KOPT-K1 (cell line): ENCODE measurements around the gene LAMC2.
"Not testable (repeated sequence)": the region's sequence is repeated elsewhere in the genome, so short reads cannot be mapped to it uniquely, and the experiment has no call there.

Experiments used
- H3K27ac ChIP-seq: fragments of 200-600 bp; sonication (generic); 2 replicates; pipeline ENCODE4 v1.5.1; 2016; ENCODE audit warnings: antibody characterized with exemption, mild to moderate bottlenecking, low read depth, low read length; ENCODE audit not compliant: poor library complexity, severe bottlenecking
- H3K36me3 ChIP-seq: fragments of 200-600 bp; sonication (generic); 2 replicates; pipeline ENCODE4 v1.5.1; 2017; ENCODE audit warnings: antibody characterized with exemption, mild to moderate bottlenecking, low read length, moderate library complexity; ENCODE audit not compliant: insufficient read depth
- H3K9me3 ChIP-seq: fragments of 200-600 bp; sonication (generic); 2 replicates; pipeline ENCODE4 v1.5.1; 2017; ENCODE audit warnings: antibody characterized with exemption, low read length, mild to moderate bottlenecking; ENCODE audit not compliant: insufficient read depth, poor library complexity, severe bottlenecking

LAMC2 gene

DNA sequence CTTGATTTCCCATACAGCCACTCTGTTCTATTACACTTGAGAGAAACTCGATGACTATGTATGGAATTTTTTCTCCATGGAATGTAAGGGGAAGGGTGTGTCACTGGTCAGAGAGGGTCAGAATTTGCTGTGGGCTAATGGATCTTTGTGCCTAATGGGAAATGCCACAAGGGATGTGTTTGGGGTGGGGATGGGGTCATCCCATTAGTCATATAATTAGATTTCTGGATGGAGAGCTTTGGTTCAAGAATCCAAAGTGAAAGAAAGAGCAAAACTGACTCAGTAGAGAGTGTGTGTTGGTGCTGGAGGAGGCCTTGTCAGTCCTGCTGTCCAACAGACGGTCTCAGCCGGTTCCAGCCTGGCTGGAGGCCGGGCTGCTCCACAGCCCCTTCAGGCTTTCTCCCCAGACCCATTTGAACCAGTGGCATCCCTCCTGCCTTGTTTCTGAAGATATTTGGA is 86.4 kb downstream of the LAMC2 start:
- Histone ChIP-seq H3K9me3 (no peaks in the 10 kb centered on the region), H3K27ac (no peak overlapping the region)

DNA sequence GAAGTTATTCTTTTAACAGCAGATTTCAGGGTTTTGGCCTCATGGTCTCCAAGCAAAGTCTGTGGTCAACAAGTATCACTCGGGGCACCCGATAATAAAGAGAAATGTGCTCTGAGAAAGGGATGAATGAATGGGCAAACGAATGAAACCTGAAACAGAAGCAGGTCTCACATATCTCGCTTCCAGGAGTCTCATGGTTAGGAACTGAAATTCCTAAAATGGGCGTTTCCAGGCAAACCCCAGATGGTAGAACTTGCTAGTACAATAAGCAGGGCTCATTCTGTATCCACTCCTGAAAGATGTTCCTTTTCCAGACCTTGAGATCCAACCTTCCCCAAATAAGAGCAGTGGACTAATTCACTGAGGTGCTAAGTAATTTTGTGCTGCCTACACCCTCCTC is 87.2 kb downstream of the LAMC2 start:
- H3K27ac ChIP-seq = no peak overlapping the region
- no peaks in the 10 kb centered on the region for H3K9me3 ChIP-seq
- H3K36me3 ChIP-seq = no peaks in the 10 kb centered on the region

More for the DNA sequence above, 86.4 kb downstream of the LAMC2 start:
- no peaks in the 10 kb centered on the region for H3K36me3 ChIP-seq

DNA sequence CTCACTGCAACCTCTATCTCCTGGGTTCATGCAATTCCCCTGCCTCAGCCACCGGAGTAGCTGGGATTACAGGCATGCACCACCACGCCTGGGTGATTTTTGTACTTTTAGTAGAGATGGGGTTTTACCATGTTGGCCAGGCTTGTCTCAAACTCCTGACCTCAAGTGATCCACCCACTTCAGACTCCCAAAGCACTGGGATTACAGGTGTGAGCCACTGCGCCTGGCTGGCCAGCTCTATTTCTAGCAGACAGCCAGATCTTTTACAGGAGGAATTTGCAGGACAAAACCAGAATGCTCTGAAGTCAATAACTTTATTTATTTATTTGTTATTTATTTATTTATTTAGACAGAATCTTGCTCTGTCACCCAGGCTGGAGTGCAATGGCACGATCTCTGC is 87.9 kb downstream of the LAMC2 start:
- not testable (repeated sequence) for H3K36me3 ChIP-seq, H3K27ac ChIP-seq, H3K9me3 ChIP-seq

DNA sequence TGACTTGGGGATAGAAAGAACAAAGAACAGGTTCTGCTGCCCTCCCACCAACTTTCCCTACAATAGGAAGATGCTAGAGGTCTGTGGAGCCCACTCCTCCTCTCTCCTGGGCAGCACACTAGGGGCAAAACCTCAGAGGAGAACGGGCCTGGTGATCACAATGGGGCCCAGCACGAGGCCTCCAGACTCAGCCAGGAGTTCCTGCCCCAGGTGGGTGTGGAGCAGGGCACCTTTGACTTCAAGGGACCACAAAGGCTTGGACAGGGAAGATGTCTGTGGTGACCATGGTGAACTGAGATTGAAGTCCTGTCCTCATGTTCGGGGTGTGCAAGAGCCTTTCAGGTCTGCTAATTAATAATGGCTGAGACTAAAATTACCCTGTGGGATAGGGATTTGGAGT is 88.8 kb downstream of the LAMC2 start:
- Histone ChIP-seq H3K36me3 (no peaks in the 10 kb centered on the region), H3K9me3 (no peaks in the 10 kb centered on the region), H3K27ac (no peak overlapping the region)

DNA sequence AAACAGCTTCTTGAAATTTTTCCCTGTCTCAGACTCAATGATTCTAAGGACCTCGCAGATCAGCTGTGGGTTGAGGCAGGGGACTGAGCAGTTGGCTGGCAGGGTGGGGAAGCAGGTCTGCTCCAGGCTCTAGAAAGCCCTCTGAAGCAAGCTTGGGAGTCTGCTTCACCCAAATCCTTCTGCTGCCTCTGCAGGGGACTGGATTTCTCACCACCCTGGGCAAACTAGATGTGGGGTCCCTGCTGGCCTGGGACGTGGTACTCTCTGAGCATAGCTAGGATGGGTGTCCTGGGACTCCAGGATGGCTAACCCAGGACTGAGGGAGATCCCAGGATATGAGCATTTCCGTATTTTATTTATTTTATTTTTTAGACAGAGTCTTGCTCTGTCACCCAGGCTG is 89.3 kb downstream of the LAMC2 start:
- H3K27ac ChIP-seq = no peak overlapping the region
- H3K36me3 ChIP-seq = no peaks in the 10 kb centered on the region
- H3K9me3 ChIP-seq = no peaks in the 10 kb centered on the region

DNA sequence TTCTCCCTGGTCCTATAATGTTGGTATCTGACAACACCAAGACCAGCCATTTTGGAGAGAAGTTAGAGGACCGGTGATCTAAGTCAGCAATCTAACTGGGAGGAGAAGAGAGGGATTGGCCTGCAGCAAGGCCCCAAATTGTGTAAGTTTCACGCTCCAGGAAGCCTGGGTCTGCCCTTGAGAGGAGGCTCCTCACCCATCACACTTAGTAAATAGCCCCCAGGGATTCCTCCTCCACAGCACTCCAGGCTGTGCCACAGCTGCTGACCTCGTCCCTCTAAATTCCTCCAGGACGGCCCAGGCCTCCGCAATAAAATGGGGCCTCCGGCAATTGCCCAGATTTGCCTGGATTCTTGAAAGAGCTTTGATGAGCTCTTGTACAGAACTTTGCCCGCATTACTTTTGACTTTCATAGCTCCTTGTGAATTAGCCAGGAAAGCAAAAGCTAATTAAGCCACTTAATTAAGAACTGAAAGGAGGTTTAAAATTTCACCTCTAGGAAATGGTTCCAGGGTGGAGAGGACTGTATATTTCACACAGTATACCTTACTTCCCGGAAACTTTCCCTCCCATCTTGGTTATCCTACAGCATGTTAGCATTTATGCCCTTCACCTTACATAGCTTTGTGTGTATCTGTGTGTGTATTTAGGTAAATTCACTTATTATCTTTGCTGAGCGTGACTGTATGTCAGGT is 90.5 kb downstream of the LAMC2 start:
- H3K36me3 ChIP-seq = no peaks in the 10 kb centered on the region
- no peak overlapping the region for H3K27ac ChIP-seq
- no peaks in the 10 kb centered on the region for H3K9me3 ChIP-seq

DNA sequence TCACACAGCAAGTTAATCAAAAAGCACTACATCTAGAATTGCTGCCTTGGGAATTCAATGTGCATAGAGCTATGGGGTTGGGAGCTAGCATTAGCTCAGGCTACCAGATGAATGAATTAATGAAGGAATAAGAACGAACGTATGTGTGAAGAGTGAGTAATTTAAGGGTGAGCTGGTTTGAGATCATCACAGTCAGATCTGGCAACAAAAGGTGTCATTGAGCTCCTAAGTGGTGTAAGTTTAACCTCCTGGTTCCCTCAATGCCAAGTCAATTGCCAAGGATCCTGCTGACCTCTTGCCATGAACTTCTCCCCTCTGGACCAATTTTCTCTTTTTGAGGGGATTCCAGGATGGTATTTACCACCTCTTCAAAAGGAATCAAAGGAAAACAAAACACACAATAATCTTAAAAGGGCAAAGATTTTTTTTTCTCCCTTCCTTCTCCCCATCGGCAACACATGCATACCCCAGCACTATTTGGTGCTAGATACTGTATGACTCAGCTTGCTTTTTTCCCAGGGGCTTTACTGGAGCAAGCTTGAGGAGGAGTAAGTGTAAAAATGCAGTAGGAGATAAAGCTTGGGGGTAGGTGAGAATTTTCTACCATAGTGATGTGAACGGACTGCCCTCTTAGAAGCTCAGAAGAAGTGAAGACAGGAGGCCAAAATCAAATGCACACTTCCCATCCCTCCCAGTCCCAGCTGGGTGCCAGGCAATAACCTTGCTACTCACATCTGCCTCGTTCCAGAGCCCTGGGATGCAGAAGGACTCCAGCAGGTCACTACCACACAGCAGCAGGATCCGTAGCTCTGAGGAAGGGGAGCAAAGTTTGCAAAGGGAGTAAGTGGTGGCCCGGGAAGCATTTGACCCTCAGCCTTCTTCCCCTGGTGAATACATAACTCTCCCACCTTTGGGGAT is 92.0 kb downstream of the LAMC2 start:
- Histone ChIP-seq H3K9me3 (no peaks in the 10 kb centered on the region), H3K36me3 (no peaks in the 10 kb centered on the region)

DNA sequence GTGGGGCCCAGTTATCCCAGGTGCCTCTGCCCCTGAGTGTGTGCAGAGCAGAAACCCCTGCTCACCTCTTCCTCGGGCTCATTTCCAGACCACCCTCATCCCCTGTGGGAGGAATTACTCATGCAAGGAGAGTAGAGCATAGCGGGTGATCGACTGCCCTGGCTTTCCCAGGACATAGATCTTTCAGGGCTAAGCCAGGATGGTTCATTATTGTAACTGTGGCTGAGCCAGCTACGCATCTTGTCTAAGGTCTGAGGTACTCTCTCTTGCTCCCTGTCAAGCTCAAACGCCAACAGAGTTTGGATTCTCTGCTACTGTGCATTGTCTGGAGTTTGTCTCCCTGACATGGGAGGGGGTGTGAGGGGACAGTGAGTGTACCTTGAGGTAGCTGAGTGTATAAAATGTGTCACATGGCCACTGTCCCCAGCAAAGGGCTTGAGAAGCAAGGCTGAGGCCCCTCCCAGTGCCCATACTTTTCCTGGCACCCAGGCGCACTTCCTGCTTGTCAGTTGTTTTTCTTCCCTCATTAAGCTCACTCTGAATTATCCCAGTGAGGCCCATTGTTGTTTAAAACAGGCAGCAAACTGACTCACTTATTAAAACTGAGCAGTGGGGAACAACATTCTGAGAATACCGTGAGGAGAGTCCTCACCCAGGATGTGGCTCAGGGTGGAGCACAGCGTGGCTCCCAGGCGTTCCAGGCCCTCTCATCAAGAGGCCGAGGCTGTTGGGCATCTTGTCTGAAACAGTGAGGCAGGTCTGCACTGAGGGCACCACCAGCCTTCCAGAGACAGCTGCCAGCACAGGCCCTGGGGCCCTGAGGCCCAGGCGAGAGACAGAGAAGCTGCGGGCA is 92.9 kb downstream of the LAMC2 start:
- no peaks in the 10 kb centered on the region for H3K36me3 ChIP-seq
- no peak overlapping the region for H3K27ac ChIP-seq
- H3K9me3 ChIP-seq = no peaks in the 10 kb centered on the region

More for the DNA sequence above, 92.0 kb downstream of the LAMC2 start:
- no peak overlapping the region for H3K27ac ChIP-seq

DNA sequence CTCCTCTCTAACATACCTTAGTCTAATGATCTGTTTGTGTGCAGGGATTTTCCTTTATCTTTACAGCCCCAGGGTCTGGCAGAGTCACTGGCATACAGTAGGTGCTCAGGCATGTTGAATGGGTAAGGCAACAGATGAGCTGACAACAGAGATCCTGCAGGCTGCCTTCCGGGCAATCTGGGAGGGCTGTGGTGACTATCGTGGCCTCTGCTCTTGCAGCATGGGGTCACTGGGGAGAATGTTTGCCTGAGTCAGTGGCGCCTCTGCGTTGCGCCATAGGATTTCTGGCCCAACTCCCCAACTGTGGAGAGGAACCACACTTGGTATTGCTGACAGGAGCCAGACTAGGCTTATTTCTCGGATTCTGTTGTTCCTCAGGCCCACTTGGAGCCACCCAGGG is 93.8 kb downstream of the LAMC2 start:
- no peak overlapping the region for H3K27ac ChIP-seq

DNA sequence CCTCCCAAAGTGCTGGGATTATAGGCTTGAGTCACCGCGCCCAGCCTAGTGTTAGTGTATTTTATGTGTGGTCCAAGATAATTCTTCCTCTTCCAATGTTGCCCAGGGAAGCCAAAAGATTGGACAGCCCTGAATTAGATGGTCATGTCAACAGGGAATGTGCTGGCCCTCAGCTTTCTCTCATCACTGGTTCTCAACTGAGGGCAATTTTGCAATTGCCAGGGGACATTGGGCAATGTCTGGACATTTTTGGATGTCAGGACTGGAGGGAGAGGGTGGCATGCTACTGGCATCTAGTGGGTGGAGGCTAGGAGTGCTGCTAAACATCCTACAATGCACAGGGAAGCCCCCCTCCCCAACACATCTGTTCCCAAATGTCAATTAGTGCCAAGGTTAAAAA is 95.0 kb downstream of the LAMC2 start:
- H3K36me3 ChIP-seq = no peaks in the 10 kb centered on the region
- H3K9me3 ChIP-seq = no peaks in the 10 kb centered on the region
- no peak overlapping the region for H3K27ac ChIP-seq

More for the DNA sequence above, 93.8 kb downstream of the LAMC2 start:
- Histone ChIP-seq H3K36me3 (no peaks in the 10 kb centered on the region), H3K9me3 (no peaks in the 10 kb centered on the region)

DNA sequence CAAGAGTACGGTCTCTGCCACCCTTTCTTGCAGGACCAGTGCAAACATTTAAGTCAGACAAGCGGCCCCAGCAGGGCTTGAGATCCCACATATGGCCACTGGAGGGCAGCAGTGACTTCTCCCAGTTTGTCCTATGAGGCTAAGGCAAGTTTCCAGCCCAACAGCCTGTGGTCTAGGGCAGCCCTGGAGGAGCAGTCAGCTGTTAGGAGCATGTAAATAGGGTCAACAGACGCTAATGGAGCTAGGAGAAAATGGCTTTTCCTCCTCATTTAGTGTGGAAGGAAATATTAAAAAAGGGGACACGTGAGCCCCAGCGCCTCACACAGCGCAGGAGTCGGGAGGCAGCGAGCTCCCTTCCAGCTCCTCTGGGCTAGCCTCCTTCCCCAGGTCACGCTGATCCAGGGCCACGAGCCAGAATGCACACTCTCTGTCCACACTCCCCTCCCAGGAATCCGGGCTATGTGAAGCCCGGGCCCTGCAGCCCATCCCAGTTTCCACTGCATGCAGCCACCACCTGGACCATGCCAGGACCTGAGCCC is 95.6 kb downstream of the LAMC2 start:
- no peaks in the 10 kb centered on the region for H3K9me3 ChIP-seq
- no peaks in the 10 kb centered on the region for H3K36me3 ChIP-seq
- no peak overlapping the region for H3K27ac ChIP-seq

DNA sequence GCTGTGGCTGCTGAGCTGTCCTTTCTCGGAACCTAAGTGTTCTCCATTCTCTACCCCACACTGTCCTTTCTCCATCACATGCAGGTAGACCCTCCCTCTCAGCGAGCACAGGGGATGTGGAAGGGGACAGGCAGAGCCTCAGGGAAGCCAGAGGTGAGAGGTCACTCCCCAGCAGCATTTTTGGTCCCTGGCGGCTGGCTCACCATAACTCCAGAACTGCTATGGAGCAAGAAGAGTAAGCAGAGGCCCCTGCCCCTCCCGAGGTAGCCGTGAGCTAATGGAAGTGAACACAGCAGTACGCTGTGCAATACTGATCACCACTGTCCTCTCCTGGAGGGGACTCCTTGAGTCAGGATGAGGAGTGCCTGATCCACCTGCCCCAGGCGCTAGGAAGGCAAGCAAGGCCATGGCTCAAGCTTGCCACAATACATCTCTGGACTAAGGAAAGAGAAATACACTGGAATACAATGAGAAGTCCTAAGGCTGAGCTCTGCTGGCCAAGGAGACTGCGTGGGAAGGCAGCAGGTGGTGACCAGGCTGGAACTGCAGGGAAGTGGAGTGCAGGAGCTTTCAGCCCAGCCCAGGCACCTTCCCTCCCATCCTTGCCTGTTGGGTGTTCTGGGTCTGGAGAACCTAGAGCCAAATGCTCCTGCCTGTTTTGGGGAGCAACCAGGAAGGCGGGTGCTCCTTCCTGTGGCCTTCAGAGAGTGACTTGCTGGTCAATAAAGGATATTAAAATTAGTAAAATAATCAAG is 96.2 kb downstream of the LAMC2 start:
- Histone ChIP-seq H3K9me3 (no peaks in the 10 kb centered on the region), H3K27ac (no peak overlapping the region), H3K36me3 (no peaks in the 10 kb centered on the region)

DNA sequence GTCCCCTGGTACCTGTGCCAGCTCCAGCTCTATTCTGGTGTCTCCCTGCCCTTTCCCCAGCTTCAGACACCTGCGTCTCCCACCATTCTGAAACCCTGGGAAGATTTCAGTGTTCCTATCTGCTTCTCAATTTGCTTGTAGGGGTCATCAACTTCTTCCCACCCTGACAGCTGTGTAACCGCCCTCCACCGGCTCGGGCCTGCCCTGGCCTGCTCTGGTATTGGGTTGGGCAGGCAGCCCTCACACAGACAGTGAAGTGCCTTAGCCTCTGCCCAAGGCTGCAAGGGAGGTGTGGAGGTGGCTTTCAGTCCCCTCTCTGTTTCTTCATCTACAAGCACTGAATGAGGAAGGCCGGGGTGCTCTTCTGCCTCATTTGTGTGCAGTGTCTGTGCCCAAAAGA is 97.2 kb downstream of the LAMC2 start:
- Histone ChIP-seq H3K27ac (no peak overlapping the region), H3K36me3 (no peaks in the 10 kb centered on the region), H3K9me3 (no peaks in the 10 kb centered on the region)

DNA sequence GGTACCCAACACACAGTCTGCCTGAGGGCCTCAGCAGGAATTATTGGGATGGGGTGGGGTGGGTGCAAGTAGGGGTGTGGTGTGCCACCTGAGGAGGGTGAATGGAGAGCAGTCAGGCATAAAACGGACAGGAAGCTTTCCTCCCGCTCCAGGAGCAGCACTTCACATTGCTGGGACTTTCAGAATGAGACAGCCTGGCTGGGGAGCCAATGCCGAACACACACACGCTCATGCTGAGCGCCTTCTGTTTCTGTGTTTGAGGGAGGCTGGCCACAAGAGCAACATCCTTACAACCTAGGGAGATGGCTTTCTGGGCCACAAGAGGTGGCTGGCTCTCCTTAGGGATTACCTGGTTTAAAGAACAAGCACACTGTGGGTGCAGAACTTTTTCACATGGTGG is 98.0 kb downstream of the LAMC2 start:
- H3K9me3 ChIP-seq = no peaks in the 10 kb centered on the region
- no peaks in the 10 kb centered on the region for H3K36me3 ChIP-seq
- no peak overlapping the region for H3K27ac ChIP-seq
